Stomach (tissue), 9 donors: ENCODE results near the gene P2RX1. TPM values are rescaled to one million over a fixed set of nuclear protein-coding genes. Genes with fewer than 3 reads are reported as not detected.

Experiments
- DNase-seq, 2 donors: peaks; one replicate each; pipeline versions ENCODE4 v3.0.0 to v3.0.0-alpha.2; 2013 to 2019
- H3K27ac ChIP-seq, 5 donors: fragments of 200-600 bp in 4 of 5; sonication (generic) in 4 of 5; one replicate each; pipeline ENCODE4 v1.5.1; 2013 to 2019; ENCODE audit warnings: mild to moderate bottlenecking in 1 of 5, moderate library complexity in 1 of 5
- H3K27me3 ChIP-seq, 3 donors: fragments of 200-600 bp; sonication (generic); one replicate each; pipeline ENCODE4 v1.5.1; 2017 to 2019; ENCODE audit warnings: mixed run types in 1 of 3
- H3K36me3 ChIP-seq, 4 donors: fragments of 200-600 bp; sonication (generic); 1 replicate in 3 of 4; 2 replicates in 1 of 4; pipeline ENCODE4 v1.5.1; 2016 to 2019
- H3K4me1 ChIP-seq, 4 donors: fragments of 200-600 bp; sonication (generic); one replicate each; pipeline ENCODE4 v1.5.1; 2016 to 2019
- H3K4me3 ChIP-seq, 4 donors: fragments of 200-600 bp; sonication (generic) in 3 of 4; one replicate each; pipeline ENCODE4 v1.5.1; 2016 to 2019; ENCODE audit warnings: mild to moderate bottlenecking in 1 of 4
- H3K9me3 ChIP-seq, 4 donors: fragments of 200-600 bp; sonication (generic); one replicate each; pipeline ENCODE4 v1.5.1; 2016 to 2019
- EP300 ChIP-seq: sonication (generic); formaldehyde crosslinking; IDR thresholded peaks from one replicate; pipeline ENCODE4 v1.6.1; 2017; ENCODE audit warnings: antibody characterized with exemption
- POLR2A ChIP-seq, 4 donors: fragments of 450-650 bp; IDR thresholded peaks; one replicate each; pipeline ENCODE4 v1.6.1; 2016; ENCODE audit warnings: antibody characterized with exemption in 4 of 4, control low read depth in 2 of 4, mild to moderate bottlenecking in 1 of 4, moderate library complexity in 1 of 4
- POLR2AphosphoS5 ChIP-seq, 3 donors: sonication (generic); formaldehyde crosslinking; IDR thresholded peaks; one replicate each; pipeline ENCODE4 v1.6.1; 2016; ENCODE audit warnings: antibody characterized with exemption in 3 of 3
- WGBS, 5 donors: extraction: QIAGEN DNeasy Blood & Tissue Kit in 3 of 5; methylation state at CpG; one replicate each; pipeline versions ENCODE4 v1.1.5 to v1.1.7; 2013 to 2018; 5-methylcytosine and 5-hydroxymethylcytosine counted together
- intact Hi-C: fragments of 100-400 bp; cut with DNase I; formaldehyde crosslinking; loops from one replicate; pipeline ENCODE4 v1.15.1; 2023; ENCODE audit warnings: low total_unique reads
- polyA plus RNA-seq, 3 donors: library from polyadenylated mRNA; stranded (reverse); fragments of 200-250 nt; gene quantifications; one replicate each; pipeline ENCODE4 v1.2.3, GENCODE V29; 2013
- total RNA-seq, 5 donors: library from RNA; depleted of rRNA; stranded (reverse); fragments of >200 nt; gene quantifications; one replicate each; pipeline versions ENCODE4 v1.1.0 to v1.2.3, GENCODE V29; 2014 to 2016
- TF ChIP-seq, protein P1 (sequence below), 7 experiments: fragments of 450-650 bp in 4 of 7; fragments of 200-600 bp in 3 of 7; sonication (generic) in 3 of 7; IDR thresholded peaks; one replicate each; pipeline ENCODE4 v1.5.1; 2016 to 2019; ENCODE audit warnings: antibody characterized with exemption in 7 of 7, control low read depth in 2 of 7, mild to moderate bottlenecking in 1 of 7
- donor health status: healthy with polysubstance abuse.
- donor health status: Bipolar disorder and iron deficiency.
- donor health status: healthy.

Gene P2RX1
- total and polyA plus RNA-seq, 8 donors: 0.75 to 13.4 (median 3.0) TPM

DNA sequence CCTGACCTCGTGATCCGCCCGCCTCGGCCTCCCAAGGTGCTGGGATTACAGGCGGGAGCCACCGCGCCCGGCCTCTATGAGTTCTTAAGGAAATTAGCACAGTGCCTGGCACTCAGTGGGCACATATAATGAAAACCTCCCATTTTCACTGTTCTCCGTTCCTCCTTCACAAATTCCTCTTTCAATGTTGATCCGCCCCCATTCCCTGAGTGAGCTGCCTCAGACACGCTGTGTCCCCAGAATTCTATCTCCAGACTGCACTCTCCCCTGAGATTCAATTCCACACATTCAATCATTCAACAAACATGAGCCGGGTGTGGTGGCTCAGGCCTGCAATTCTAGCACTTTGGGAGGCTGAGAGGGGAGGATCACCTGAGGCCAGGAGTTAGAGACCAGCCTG is 7.0 kb downstream of the P2RX1 start:
- H3K9me3 ChIP-seq: no peaks in the 10 kb centered on the region
- H3K27me3 ChIP-seq: no peaks in the 10 kb centered on the region
- 89 to 94% (median 92%) methylated on average over 12 of the region's 12 CpGs for WGBS, 5 donors
- H3K36me3 ChIP-seq: no peaks in the 10 kb centered on the region
- no peak overlapping the region for H3K27ac ChIP-seq
- intact Hi-C loops: no loop called here
- H3K4me1 ChIP-seq: peaks cover 3 to 20% (median 10%) of the 10 kb centered on the region in 4 donors
- no peak overlapping the region for H3K4me3 ChIP-seq
- no peak for DNase-seq
- TF ChIP-seq POLR2A (IDR thresholded peaks at IDR 0.05) (no peak), POLR2AphosphoS5 (IDR thresholded peaks at IDR 0.05) (no peak), EP300 (no peak)
- TF ChIP-seq, protein P1, sequence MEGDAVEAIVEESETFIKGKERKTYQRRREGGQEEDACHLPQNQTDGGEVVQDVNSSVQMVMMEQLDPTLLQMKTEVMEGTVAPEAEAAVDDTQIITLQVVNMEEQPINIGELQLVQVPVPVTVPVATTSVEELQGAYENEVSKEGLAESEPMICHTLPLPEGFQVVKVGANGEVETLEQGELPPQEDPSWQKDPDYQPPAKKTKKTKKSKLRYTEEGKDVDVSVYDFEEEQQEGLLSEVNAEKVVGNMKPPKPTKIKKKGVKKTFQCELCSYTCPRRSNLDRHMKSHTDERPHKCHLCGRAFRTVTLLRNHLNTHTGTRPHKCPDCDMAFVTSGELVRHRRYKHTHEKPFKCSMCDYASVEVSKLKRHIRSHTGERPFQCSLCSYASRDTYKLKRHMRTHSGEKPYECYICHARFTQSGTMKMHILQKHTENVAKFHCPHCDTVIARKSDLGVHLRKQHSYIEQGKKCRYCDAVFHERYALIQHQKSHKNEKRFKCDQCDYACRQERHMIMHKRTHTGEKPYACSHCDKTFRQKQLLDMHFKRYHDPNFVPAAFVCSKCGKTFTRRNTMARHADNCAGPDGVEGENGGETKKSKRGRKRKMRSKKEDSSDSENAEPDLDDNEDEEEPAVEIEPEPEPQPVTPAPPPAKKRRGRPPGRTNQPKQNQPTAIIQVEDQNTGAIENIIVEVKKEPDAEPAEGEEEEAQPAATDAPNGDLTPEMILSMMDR (IDR thresholded peaks at IDR 0.05): no peak

DNA sequence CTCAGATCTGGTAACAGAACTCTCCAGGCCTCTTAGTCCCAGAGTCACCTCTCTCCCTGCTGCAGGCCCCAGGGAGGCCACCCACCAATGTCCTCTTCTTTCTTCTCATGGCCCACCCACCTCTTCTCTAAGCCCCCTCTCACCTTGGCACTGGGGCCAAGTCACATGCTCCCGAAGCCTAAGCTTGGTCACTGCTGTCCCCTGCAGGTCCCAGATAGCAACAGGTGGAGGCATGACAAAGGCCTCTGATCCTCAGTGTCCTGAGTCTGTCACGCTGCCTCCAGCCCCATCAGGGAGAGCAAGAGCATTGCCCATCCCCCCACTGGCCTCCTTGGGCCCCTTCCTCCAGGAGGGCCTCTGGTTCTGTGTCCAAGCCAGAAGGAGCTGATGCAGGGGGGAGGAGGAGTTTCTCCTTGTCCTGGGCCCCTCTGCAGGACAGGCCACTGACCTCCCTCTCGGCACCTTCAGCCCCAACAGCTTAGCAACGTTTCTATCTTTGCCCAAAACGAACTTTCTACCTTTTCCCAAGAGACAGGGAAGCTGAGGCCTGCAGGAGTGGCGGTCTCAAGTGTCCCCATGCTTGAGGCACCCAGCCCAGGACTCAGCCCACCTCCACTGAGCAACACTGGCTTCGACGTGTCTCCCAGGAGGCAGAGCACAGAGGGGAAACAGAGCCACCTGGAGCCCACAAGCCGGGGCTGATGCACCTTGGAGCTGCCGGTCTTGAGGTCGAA is 8.6 kb downstream of the P2RX1 start:
- H3K36me3 ChIP-seq: no peaks in the 10 kb centered on the region
- H3K27me3 ChIP-seq: no peaks in the 10 kb centered on the region
- DNase-seq: no peak
- H3K4me3 ChIP-seq: no peak overlapping the region
- TF ChIP-seq, protein P1 (IDR thresholded peaks at IDR 0.05): peak in 3 of 7 experiments; percentile 10 to 46 (median 26)
- no peak for TF ChIP-seq POLR2A (IDR thresholded peaks at IDR 0.05)
- 74 to 77% (median 76%) methylated on average over 9 to 11 of the region's 11 CpGs for WGBS, 5 donors
- H3K27ac ChIP-seq: no peak overlapping the region
- intact Hi-C loops: no loop called here
- no peaks in the 10 kb centered on the region for H3K9me3 ChIP-seq
- H3K4me1 ChIP-seq: peaks cover 0 to 9% (median 2%) of the 10 kb centered on the region in 4 donors

DNA sequence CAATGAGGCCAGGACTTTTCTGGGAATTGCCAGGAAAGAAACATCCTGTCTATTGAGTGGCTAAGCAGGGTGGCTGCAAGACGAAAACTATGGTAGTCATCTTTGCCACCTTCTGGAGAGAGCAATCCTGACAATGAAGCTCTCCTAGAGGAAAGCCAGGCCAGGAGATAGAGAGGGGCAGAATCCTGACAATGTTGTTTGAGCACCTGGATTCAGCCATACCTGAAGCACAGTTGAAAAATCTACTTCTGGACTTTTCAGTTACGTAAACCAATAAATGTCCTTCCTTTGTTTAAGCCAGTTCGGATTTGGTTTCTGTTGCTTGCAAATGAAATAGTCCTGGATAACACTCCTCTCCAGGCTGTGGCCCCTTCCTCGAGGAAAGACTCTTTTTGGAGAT is 9.4 kb downstream of the P2RX1 start:
- Histone ChIP-seq H3K9me3 (no peaks in the 10 kb centered on the region), H3K4me3 (no peak overlapping the region), H3K27me3 (no peaks in the 10 kb centered on the region), H3K27ac (no peak overlapping the region), H3K4me1 (peaks cover 0 to 8% (median 2%) of the 10 kb centered on the region in 4 donors), H3K36me3 (no peaks in the 10 kb centered on the region)
- no peak for DNase-seq
- WGBS, 5 donors: 83 to 90% (median 88%) methylated on average over 4 of the region's 4 CpGs
- intact Hi-C loops: no loop called here
- TF ChIP-seq POLR2AphosphoS5 (IDR thresholded peaks at IDR 0.05) (no peak), POLR2A (IDR thresholded peaks at IDR 0.05) (no peak), EP300 (no peak)
- TF ChIP-seq, protein P1 (IDR thresholded peaks at IDR 0.05): no peak

DNA sequence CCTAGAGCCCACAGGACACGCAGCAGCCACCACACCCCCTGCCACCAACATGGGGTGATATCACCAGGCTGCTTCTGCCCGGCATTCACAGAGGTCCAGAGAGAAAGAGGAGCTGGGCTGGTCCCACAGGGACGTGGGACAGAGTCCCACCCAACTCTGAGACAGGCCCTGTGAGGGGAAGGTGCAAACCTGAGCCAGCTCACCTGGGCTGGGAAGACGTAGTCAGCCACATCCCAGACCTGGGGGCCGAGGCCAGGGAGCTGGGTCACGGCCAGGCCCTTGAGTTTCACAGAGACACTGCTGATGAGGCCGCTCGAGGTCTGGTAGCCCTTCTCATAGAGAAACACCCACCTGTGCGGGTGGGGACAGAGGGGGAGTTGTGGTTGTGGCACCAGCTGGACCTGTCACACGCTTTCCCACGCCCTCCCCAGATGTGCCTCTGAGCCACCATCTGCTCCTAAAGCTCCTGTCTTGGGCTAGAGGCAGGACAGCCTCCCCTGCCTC is 11.2 kb downstream of the P2RX1 start:
- Histone ChIP-seq H3K9me3 (no peaks in the 10 kb centered on the region), H3K36me3 (no peaks in the 10 kb centered on the region), H3K27ac (no peak overlapping the region), H3K4me3 (no peak overlapping the region), H3K4me1 (no peaks in the 10 kb centered on the region), H3K27me3 (no peaks in the 10 kb centered on the region)
- intact Hi-C loops: no loop called here
- 67 to 80% (median 79%) methylated on average over 6 to 11 of the region's 11 CpGs; no CpG with 5 or more reads in 1 of the 5 donors for WGBS, 5 donors
- no peak for TF ChIP-seq EP300
- peak in 1 of 3 donors; percentile 14 for TF ChIP-seq POLR2AphosphoS5 (IDR thresholded peaks at IDR 0.05)
- peak; percentile 45 to 70 for DNase-seq

DNA sequence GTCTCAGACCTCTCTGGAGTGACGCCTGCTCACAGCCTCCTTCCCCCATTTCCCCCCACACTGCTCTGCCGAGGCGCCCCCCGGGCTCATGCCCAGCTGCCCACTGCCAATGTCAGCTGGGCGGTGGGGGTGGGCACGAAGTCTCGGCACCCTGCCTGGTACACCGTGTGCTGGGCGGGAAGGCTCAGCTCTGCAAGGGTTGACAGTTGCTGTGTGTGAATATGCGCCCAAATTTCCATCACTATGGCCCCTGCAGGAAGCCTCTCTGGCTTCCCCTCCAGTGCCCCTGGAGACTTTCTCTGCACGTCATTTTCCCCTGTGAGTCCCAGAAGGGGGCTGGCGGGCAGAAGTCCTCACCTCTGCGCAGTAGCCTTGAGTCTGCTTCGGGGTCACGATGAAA is 11.8 kb downstream of the P2RX1 start:
- H3K36me3 ChIP-seq: no peaks in the 10 kb centered on the region
- WGBS, 5 donors: 73 to 89% (median 80%) methylated on average over 11 to 15 of the region's 15 CpGs
- H3K4me3 ChIP-seq: no peak overlapping the region
- no peaks in the 10 kb centered on the region for H3K9me3 ChIP-seq
- intact Hi-C loops: no loop called here
- H3K4me1 ChIP-seq: no peaks in the 10 kb centered on the region
- no peak for DNase-seq
- TF ChIP-seq POLR2A (IDR thresholded peaks at IDR 0.05) (no peak), POLR2AphosphoS5 (IDR thresholded peaks at IDR 0.05) (no peak), EP300 (no peak)
- TF ChIP-seq, protein P1 (IDR thresholded peaks at IDR 0.05): no peak
- H3K27me3 ChIP-seq: no peaks in the 10 kb centered on the region
- no peak overlapping the region for H3K27ac ChIP-seq
